AG08396 (cell line): ENCODE results near the gene STUB1.

Experiments
- DNase-seq: peaks from one replicate; pipeline ENCODE4 v3.0.0; 2012; ENCODE audit warnings: low spot score, mixed read lengths

STUB1 gene

DNA sequence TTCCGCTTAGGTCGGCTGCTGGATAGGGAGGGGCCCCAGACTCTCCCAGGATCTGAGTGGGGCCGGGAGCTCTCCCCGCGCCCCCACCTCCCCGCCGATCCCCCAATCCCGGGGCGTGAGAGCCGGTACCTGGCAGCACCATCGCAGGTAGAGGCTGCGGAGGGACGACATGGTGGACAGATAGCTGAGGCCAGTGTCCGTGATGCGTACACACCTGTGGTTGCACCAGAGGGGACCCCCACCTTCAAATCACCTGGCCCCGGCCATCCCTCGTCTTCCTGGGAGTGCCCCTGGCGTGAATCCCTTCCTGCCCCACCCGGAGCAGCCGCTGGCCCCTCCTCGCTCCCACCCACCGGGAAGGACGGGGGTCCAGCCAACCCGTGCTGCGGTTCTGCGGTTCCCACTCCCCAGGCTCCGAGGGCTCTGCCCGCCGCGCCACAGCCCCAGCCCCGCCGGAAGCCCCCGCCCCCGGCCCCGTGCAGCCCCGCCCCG lies 14.7 kb downstream of the STUB1 start:
- DNase-seq: no peak

DNA sequence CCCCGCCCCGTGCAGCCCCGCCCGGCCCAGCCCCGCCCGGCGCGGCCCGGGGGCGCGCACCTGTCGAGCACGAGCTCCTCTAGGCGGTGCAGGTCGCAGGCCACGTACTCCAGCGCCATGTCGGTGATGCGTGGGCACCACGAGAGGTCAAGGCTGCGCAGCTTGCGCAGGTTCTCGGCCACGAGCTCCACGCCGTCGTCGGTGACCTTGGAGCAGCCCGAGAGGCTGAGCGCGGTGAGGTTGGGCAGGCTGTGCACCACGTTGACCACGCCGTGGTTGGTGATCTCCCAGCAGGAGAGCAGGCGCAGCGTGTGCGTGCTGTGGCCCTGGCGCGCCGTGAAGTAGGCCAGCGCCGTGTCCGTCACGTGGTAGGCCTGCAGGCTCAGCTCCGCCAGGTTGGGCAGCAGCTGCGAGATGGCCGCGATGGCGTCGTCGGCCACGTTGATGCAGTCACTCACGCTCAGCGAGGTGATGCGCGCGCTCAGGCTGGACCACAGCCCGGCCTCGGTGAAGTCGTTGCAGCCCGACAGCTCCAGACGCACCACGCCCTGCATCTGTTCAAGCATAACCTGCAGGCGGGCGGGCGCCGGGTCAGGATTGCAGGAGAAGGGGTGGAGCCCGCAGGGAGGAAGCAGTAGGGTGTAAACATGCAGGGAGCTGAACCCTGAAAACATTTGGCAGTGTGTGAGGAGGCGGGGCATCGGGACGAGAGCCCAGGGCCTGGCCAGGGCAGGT lies 15.3 kb downstream of the STUB1 start:
- DNase-seq: no peak

GRCh38 chr16:698911-699671 lies 18.9 kb downstream of the STUB1 start:
- no peak for DNase-seq

DNA sequence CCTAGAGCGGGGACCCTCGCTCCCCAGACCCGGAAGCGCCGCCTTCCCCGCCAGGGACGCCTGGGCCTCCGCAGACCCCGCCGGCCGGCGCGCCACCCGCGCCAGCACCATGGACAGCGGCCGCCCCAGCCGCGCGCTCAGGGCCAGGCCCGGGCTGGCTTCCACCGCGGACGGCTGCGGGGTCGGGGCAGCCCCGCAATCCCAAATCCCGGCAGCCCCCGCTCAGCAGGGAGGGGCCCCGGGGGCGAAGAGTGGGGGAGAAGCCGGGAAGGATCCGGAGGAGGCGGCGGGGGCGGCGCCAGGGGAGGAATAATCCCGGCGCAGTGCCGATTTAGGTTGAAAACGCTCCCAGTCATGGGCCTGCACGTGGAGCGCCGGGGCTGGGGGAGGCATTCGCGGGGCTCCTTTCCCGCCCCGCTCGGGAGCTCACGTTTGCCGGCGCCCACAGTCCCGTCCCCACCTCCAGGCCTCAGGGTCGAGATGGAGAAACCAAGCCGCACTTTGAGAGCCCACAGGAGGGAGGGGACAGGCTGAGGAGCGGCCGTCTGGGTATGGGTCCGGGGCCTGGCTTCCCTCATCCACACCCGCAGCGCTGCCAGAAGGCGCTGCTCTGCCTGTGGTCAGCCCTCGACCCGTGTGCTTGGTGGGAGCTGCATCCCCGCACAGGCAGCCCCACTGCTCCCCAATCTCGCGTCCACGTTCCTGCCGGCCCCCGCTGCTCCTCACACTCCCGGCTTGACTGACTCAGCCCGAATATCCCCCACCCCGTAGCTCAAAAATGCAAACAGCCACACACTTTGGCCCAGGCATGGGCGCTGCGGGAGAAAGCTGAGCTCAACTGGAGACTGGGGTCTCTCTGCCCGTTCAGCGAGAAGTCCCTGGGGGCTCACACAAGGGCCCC lies 20.7 kb downstream of the STUB1 start:
- peak; percentile 71 for DNase-seq

DNA sequence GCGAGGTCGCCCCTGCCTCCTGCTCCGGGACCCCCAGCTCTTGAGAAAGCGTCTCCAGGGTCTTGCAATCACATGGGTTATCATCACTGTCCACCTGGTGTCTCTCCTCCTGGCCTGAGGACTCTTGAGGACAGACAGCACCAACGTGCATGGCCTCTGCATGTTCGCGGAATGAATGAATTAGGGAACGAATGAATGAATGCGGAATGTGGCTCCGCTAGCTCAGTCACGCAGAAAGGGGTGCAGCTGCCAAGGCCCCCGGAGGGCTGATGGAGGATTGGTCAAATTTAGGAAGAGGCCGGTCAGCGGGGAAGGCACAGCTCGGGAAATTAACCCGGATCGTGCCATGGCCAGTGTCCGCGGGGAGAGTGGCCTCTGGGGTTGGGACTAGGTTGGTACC lies 22.1 kb downstream of the STUB1 start:
- DNase-seq: no peak

- no peak for DNase-seq
Measured at GRCh38 chr16:703406-703805, 23.2 kb downstream of the STUB1 start.

- no peak for DNase-seq
Measured at GRCh38 chr16:704047-704446, 23.8 kb downstream of the STUB1 start.

DNA sequence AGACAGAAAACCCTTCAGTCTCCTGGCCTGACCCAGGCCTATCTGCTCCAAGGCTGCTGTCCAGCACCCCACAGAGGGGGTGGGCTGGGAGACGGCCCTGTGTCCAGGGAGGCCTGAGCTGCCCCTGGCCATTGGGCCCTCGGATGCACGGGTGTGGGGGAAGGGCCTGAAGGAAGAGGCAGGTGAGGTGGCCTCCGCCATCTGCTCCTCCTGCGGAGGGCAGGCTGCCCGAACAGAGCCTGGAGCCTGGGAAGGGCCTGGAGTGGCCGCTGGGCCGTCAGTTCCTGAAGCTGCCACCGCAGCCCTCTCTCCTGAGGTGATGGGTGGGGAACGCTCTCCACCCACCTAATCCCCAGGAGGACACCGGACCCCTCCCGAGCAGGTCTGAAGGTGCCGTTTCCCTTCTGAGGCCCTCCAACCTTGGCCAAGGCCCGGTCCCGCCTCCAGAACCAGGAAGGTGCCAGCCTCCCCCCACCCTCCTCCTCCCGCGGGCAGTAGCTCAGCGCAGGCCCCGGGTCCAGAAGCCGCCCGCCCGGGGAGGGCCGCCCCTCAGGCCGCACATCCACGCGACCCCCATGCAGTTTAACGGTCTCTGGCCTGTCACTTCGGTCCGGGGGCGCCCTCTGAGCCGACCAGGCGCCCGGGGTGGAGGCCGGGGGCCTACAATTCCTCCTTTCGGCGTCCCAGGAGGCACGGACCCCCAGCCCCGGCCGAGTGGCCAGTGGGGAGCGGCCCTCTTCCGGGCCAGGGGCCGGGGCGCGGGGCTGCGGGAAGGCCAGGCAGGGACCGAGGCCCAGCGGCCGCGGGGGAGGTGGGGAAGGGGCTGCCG lies 24.6 kb downstream of the STUB1 start:
- DNase-seq: no peak

GRCh38 chr16:705431-706188 lies 25.4 kb downstream of the STUB1 start, which contains the start of gene FBXL16:
Gene FBXL16, minus strand, starts transcription at chr16:705801. Its CDS starts 8,396 bp downstream, at chr16:697405.
- DNase-seq: no peak

- DNase-seq: no peak
Measured at GRCh38 chr16:706189-707061, 26.2 kb downstream of the STUB1 start.

DNA sequence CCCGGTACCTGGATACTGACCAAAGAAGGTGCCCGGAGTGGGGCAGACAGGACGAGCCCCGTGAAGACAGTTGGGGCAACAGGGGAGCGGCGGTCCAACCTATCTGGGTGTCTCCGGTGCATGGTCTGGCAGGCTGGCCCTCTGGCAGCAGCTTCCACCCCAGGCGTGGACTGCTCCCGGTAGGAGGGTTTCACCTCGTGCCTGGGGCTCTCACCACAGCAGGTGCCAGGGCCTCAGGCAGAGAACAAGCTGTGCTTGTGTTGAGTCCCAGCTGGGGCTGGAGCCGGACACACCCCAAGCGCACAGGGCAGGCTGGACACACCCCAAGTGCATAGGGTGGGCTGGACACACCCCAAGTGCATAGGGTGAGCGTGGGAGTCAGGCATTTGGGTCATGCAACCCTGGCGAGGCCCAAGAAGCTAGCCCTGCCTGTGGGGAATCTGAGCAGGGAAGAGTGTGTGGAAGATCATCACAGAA lies 26.9 kb downstream of the STUB1 start:
- no peak for DNase-seq

- no peak for DNase-seq
Measured at GRCh38 chr16:708019-708418, 27.8 kb downstream of the STUB1 start.

DNA sequence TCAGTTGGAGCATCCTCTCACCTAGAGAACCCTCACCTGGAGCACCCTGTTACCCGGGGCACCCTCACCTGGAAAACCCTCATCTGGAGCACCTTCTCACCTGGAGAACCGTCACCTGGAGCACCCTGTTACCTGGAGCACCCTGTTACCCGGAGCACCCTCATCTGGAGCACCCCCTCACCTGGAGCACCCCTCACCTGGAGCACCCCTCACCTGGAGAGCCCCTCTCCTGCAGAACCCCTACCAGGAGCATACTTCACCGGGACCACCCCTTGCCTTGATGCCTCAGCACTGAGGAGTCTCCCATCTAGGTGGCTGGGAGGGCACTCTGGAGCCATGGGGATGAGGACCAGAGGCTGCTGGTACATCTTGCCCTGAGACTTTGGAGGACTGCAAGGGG lies 28.7 kb downstream of the STUB1 start:
- no peak for DNase-seq

GRCh38 chr16:709566-710499 lies 29.6 kb downstream of the STUB1 start:
- peak; percentile 98 for DNase-seq

DNA sequence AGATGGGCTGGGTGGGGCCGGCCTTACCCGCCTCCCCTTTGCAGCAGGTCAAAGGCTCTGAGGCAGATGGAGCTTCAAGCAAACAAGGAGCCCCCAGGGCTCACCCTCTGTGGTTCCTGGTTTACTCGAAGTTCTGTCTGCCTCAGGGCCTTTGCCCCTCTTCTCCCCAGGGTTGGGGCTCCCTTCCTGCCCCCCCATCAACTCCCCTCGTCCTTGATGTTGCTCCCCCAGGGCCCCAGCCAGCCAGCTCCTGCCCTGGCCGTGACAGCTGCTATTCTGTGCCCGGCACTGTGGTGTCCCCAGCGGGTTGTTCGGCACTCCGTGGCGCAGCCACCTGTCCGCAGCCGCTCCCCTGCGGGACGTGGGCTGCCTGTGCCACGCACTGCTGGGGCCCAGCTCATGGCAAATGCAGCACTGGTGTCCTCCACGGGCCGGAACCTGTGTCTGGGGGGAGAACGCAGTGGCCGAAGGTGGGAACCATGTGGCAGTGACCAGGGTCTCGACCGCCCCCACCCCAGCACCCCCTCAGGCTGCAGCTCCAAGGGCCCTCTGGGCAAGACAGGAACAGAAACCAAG lies 30.4 kb downstream of the STUB1 start:
- DNase-seq: no peak

DNA sequence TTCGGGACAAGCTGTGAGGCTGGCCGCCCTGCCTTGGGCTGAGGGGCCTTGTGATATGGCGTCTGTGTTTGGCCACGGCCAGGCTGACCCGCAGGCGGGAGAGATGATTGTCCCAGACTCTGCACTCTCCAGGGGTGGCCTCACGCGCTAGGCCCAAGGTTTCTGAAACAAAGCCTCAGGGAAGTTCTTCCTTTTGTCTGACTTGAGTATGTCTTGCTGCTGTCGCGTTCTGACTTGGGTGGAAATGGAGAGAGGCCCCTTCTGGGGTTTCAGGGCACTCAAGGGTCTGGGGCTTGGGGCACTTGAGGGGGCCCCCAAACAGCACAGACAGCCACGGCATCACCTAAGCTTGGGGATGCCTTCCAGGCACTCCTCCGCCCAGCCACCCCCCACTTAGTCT lies 30.9 kb downstream of the STUB1 start:
- DNase-seq: no peak

DNA sequence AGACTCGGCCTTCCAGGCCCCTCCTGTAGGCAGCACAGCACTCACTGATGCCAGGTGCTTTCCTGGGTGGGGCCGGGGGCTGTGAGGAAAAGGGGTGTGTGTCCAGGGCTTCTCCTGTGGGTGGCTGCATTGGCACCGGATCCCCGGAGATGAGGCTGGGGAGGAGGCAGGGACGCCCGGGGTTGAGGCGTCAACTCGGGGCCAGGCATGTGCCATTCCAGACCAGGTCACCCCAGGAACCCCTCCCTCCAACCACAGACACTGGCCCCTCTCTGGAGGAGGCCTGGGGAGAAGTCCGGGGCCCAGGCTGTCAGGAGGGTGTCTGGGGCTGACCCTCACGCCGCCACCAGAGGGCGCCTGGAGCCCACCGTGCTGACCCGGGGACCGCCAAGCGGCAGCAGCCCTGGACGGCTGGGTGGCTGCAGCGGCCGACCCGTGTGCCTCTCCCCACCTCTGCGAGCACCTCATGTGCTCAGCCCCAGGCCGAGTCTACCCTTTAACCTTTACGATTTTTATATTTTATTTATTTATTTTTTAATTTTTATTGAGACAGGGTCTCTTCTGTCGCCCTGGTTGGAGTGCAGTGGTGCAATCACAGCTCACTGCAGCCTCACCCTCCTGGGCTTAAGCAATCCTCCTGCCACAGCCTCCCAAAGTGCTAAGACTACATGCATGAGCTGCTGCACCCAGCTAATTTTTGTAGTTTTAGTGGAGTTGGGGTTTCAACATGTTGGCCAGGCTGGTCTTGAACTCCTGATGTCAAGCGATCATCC lies 31.5 kb downstream of the STUB1 start:
- DNase-seq: peak; percentile 91
